HG03103 (cell line): Measurements from ENCODE around the gene RFESD.
"Not testable (repeated sequence)": the region's sequence is repeated elsewhere in the genome, so short reads cannot be mapped to it uniquely, and the experiment has no call there.

Experiments
- ATAC-seq: cut with Tn5 transposase; IDR thresholded peaks from one replicate; pipeline ENCODE4 v1.9.1; 2021; ENCODE audit warnings: low read depth; ENCODE audit not compliant: unreplicated experiment

Gene RFESD

DNA sequence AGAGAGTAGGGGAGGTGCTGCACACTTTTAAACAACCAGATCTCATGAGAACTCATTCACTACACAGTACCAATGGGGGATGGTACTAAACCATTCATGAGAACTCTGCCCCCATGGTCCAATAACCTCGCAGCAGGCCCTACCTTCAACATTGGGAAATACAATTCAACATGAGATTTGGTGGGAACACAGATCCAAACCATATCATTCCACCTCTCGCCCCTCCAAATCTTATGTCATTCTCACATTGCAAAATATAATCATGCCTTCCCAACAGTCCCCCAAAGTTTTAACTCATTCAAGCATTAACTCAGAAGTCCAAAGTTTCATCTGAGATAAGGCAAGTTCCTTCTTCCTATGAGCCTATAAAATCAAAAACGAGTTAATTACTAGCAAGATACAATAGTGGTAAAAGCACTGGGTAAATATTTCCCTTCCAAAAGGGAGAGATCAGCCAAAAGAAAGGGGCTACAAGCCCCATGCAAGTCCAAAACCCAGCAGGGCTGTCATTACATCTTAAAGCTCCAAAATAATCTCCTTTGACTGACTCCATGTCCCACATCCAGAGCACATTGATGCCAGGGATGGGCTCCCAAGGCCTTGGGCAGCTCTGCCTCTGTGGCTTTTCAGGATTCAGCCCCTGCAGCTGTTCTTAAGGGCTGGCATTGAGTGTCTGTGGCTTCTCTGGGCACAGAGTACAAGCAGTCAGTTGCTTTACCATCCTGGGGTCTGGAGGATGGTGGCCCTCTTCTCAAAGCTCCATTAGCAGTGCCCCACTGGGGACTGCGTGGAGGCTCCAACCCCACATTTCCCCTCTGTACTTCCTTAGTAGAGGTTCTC is 18.4 kb upstream of the RFESD start:
- no peak for ATAC-seq

DNA sequence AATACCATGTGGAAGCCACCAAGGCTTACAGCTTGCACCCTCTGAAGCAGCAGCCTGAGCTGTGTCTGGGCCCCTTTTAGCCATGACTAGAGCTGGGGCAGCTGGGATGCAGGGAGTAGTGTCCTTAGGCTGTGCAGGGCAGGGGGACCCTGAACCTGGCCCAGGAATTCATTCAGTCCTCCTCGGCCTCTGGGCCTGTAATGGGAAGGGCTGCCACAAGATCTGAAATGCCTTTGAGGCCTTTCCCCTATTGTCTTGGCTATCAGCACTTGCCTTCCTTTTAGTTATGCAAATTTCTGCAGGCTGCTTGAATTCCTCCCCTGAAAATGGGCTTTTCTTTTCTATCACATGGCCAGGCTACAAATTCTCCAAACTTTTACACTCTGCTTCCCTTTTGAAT is 17.6 kb upstream of the RFESD start:
- ATAC-seq: no peak

DNA sequence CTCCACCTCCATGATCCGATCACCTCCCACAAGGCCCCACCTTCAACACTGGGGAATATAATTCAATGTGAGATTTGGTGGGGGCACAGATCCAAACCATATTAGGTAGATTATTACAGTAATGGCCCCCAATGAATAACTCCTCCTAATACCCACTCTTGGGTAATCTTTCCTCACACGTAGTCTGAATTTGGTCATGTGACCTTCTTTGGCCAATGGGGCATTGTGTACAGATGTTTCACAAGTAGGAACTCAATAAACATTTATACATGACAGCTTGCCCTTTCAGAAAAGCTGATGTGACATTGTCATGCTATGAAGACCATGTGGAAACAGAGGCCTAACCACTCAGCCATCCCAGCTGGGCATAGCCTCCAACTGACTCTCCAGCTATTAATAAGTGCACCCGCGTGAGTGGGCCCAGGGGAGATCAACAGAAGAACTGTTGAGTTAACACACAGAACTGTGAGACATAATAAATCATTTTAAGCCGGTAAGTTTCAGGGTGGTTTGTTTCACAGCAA is 16.1 kb upstream of the RFESD start:
- no peak for ATAC-seq

DNA sequence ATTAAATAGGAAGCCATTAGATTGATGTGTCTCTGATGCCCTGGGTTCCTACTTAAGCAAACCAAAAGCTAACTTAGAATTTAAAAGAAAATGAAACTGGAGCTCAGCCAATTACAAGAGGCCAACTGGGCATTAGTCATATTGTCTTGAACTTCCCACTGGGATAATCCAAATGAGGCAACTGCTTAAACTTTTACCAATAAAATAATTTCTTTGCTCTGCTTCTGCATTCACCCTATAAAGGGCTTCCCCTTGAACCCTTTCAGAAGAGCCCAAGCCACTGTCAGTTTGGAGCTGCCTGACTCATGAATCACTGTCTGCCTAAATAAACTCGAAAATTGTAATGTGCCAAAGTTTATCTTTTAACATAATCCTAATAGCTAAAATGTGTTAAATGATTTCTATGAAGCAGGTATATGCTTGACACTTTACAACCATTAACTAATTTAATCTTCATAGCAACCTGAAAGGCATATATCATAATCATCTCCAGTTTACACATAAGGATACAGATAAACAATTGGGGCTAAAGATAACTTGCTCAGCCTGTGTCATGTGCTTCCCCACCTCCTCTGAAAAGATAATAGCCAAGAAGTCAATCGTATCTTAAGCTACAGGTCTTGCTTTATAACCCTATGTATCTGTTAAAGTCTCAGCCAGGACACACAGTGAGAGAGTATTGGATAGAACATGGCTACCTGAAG is 15.2 kb upstream of the RFESD start:
- ATAC-seq: no peak

DNA sequence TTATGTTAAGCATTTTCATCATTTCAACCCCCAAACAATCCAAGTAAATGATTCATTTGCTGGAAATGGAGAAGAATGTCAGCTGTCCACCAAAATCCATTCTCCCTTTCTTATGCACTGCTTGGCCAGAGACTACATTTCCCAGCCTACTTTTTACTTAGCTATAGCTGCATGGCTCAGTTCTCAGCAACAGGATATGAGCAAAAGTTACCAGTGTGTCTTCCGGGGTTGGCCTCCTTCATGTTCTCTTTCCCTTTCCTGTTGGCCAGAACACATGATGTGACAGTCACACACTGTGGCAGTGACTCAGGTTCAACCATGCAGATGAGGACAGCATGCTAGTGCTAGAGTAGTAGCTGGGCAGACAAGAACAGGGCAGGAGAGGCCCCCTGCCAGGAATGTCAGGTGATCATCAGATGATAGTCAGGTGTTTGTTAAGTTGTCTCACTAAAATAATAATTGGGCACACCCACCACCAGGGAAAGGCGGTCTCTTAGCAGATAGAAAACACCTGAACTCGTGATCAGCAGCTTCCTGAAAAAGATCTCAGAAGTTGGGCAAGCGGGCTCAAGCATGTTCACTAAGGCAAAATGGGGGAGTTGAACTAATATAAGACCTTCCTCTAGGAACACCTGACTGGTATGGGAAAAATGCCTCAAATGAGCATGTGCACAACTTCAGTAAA is 14.4 kb upstream of the RFESD start:
- peak; percentile 81 for ATAC-seq

DNA sequence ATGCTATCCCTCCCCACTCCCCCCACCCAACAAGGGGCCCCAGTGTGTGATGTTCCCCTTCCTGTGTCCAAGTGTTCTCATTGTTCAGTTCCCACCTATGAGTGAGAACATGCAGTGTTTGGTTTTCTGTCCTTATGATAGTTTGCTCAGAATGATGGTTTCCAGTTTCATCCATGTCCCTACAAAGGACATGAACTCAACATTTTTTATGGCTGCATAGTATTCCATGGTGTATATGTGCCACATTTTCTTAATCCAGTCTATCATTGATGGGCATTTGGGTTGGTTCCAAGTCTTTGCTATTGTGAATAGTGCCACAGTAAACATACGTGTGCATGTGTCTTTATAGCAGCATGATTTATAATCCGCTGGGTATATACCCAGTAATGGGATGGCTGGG is 13.6 kb upstream of the RFESD start:
- ATAC-seq: not testable (repeated sequence)

DNA sequence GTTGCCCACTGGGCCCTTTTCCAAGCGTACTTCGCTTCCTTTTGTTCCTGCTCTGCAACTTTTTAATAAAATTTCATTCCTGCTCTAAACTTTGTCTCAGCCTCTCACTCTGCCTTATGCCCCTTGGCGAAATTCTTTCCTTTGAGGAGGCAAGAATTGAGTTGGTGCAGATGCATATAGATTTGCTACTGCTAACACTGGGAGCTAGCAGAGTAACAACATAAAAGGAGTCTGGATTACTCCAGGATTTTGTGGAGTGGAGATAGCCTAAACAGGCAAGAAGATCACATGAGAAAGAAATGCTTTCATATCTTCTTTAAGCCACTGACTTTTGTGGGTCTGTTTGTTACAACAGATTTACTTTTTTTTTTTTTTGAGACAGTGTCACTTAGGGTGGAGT is 12.9 kb upstream of the RFESD start:
- ATAC-seq: no peak

DNA sequence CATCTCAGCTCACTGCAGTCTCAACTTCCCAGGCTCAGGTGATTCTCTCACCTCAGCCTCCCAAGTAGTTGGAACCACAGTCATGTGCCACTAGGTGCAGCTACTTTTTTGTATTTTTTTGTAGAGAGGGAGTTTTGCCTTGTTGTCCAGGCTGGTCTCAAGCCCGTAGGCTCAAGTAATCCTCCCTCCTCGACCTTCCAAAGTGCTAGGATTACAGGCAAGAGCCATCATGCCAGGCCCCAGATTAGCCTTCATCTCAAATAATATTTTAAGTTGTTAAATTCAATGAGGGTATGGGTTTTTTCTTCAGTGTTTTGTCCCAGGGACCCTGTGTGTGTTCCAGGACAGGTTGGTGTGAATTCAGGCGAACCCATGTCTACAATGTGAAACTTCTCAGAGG is 12.5 kb upstream of the RFESD start:
- no peak for ATAC-seq

DNA sequence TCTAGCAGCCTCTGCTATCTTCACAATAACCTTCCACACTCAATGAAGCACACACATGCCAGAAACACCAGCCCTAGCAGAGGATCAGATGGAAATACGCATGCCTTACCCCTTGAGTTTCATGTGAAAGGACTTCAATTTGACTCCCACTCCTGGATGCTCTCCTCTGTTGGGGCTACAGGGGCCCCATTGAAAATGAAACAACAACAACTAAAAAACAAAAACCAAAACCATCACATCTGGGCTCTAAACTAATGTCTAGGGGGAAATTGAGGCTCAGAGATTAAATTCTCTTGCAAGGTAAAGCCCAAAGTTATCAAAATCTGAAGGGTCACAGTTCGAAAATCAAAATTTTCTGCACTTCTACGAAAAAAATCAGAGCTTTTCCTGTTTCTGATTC is 7.9 kb upstream of the RFESD start:
- no peak for ATAC-seq

DNA sequence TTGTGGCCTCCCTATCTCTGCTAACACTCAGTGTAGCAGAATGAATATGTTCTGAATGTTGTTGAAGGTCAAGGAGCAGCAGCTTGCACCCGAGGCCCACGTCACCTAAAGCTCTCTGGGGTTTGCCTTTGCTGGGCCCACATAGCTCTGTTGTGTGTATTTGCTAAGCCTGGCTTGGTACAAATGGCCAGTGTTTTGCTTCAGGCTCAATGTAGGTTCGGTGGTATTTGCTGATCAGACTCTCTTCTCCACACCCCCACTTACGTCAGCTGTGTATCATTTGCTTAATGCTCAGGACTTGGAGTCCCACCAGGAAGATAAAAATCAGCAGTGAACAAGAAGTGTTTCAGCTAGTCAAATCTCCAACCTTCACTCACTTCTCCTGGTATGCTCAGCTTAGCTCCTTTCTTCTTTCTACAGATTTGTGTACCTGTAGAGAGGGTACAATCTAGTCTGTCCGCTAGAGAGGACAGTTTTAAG is 4.8 kb upstream of the RFESD start:
- no peak for ATAC-seq

DNA sequence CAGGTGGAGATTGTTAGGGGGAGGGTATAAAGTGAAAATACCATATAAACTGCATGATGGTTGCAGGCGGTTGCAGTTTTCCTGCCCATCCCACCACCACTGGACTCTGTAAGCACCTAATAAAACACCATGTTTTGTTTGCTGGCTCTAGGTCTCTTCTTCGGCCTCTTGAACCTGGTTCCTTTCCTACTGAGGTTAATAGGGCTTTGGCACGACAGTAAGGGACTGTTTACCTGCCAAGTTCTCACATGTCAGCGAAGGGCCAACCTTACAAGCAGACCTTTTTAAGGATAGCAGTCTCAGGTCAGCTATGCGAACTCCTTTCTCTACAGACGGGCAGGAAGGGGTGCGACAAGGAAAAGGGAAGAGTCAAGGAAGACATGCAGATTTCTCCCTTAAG is 3.4 kb upstream of the RFESD start:
- ATAC-seq: no peak

DNA sequence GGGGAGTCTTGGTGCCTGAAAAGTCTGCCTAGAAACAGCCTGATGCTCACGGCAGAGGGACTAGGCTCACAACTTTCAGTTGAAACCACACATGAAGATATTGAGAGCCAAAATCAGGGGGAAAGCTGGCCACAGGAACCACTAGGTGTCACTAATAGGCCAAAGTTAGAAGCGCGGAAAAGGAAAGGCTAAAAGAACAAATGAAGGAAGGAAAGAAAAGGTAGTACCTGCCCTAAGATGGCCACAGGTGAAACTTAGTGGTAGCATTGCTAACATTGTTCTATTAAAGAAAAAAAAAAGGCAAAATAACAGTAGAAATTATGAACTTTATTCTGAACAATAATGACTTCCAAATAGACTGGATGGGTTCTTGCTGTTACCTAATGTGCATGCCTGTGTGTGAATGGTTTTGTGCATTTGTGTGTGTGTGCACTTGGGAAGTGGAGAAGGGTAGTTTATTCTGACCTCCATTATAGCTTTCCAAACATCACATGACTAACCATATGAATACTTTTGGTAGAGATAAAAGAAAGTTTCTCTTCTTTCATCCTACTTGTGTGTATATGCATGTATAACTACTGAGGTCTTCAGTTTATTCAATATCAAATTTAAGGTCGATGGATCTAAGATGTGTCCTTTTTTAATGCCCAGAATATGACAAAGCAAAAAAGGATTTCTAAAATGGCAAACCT is 2.1 kb upstream of the RFESD start:
- peak; percentile 36 for ATAC-seq

DNA sequence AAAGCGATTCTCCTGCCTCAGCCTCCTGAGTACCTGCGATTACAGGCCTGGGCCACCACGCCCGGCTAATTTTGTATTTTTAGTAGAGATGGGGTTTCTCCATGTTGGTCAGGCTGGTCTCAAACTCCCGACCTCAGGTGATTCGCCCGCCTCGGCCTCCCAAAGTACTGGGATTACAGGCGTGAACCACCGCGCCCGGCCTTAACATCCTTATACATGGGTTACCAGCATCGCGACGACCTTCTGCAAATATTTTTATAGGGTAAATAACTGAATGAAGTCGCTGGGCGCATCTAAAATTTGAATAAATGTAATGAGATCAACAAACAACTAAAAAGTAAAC is 380 bp upstream of the RFESD start:
- ATAC-seq: not testable (repeated sequence)

DNA sequence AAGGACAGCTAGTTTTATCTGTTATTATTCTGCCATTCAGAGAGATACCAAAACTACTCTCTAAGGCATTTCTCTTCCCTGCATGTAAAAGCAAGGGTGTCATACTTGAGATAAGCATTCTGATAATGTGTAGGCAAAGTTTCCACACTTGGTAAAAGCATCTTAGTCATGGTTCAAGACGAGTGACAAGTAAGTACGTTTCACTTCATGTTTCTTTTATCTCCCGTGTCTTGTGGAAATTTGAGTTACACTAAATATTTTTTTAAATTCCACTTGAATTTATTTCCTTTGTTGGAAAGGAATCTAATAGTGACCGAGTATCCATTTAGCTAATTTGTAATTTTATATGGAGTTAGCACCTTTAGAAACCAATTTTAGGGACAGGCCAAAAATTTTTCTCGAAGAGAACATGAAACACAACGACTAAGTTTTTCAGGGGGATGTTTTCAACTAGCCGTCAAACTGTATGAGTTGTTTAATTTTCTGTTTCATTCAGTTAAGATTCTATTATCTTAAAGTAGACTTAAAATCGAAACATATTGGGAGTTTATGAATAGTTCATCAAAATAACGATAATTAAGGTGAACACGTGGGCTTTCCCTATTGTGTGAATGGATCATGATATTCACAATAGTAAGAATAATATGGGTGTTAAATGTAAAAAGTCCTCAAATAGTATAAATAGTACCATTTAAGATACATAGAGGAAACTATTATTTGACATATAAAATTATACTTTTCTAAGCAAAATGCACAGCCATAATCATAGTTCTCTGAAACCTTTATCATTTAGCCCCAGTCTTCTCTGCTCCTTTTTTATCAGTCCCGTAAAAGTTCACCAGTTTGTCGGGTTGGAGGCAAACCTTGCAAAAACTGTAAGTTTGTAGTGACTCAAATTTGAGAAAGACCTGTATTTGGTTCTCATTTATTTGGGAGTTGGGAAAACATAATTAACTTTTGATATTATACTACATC is 1.6 kb downstream of the RFESD start:
- no peak for ATAC-seq

DNA sequence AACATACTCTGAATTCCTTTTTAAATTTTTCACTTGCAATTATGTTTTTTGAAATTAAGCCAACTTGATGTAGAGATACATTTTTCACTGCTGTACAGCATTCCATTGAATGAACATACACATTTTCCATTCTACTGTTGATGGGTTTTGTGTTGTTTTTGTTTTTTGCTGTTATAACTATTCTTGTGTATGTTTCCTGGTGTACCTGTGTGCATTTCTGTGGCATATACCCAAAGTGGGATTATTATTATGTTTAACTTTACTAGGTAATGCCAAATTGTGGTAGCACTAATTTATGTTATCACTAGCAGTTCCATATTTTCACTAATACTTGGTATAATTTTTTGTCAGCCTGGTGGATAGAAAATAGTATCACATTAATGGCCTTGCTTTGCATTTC is 2.7 kb downstream of the RFESD start:
- no peak for ATAC-seq

DNA sequence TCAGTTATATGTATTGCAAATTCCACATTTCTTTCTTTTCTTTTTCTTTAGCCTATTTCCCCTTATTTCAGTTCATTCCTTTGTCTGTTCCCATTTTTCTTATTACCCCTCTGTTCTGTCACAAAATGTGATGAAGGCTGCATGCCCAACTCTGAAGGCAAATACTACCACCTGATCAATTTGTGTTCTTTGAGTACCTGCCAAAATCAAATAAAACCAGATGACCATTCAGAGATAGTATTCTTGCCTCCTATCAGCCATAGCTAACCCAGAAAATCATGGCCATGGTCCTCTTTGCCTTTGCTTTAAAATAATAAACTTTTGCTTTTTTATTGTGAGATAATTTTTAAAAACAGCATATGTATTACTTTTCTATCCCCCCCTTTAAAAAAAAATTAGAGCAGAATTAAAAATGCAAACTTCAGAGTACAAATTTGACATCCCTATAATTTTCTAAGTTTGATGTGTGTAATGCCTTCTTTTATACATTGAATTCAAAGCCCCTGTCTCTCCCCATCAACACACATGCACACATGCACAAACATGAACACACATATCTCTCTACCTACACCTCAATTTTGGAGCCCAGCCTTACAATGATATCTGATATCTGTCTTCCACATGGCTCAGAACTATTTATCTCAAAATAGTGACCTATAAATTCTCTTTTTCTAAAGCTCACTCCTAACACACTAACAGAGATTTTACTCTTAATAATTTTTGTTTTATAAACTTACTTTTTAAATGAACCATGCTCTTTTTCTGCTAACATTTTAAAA is 3.5 kb downstream of the RFESD start:
- no peak for ATAC-seq

DNA sequence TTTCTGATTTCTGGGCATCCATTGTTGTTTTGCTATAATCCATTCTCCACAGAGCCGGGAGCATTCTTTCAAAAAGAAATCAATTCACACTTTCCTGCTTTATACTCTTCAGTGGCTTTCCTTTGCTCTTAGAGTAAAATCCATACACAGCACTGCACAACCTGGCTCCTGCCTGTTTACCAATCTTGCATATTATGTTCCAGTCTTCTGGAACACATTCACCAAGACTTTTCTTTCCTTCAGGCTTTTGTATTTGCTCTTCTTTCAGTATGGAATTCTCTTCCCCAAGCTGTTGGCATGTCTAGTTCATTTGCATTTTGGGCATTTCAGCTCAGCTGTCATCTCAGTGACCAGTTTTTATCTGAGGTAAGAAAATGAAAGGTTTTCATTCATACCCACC is 6.3 kb downstream of the RFESD start:
- ATAC-seq: no peak

DNA sequence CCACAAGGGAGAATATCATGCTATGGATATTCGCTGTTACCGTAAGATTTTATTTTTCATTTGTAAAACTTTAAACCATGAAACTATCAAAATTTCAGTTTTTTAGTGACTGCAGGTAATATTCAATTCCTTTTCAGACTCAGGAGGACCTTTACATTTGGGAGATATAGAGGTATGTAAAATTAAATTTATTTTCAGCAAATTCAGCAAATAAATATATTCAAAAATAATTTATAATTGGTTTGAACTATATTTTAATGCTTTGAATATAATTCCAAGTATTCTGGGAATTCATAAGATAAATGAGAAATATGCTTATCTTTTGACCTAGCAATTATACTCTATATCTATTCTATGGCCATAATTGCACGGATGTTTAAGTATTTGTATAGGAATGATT is 7.6 kb downstream of the RFESD start:
- ATAC-seq: no peak

DNA sequence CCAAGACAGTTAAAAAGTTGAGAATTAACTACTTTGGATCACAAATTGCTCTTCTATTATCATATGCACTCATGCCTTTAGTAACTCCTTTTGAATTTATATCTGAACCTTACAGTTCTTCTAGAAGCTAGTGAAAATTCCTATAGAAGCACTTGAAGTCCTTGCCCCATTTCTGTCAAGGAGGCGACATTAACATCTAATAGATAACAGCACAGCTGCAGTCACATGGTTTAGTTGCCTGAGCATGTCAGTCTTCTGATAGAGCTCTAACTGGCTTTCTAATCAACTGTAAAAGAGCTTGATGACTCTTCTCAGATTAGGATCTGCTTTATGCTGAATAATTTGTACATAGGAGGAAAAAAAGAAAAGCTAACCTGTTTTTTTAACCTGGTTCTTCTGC is 9.0 kb downstream of the RFESD start:
- no peak for ATAC-seq
